H1 (cell line): ENCODE measurements around the gene HOTAIR. TPM values are rescaled to one million over a fixed set of nuclear protein-coding genes. Genes with fewer than 3 reads are reported as not detected.
A peak's percentile ranks its signal among the peaks of the same experiment; 100 is the strongest.

Source experiments
- CTCF ChIA-PET: fragments of 300-600 bp; sonication (Branson Sonifier 250); formaldehyde crosslinking; loops from one replicate; lab custom pipeline; 2021; ENCODE audit not compliant: partially characterized antibody; lab: Charles Lee
- POLR2A ChIA-PET: fragments of 300-600 bp; sonication (Branson Sonifier 250); formaldehyde crosslinking; loops from one replicate; lab custom pipeline; 2021; ENCODE audit warnings: inconsistent platforms; ENCODE audit not compliant: partially characterized antibody; lab: Charles Lee
- DNase-seq, 2 experiments: peaks; one replicate each; pipeline versions ENCODE4 v3.0.0 to v3.0.0-alpha.2; 2010 to 2022; ENCODE audit warnings: low spot score in 2 of 2, low read depth in 1 of 2, mixed read lengths in 1 of 2
- FAIRE-seq: peaks from 2 replicates; lab custom pipeline; 2011; peaks lifted over from hg19 to GRCh38; lab: Jason Lieb, UNC
- H2AFZ ChIP-seq: 2 replicates; pipeline ENCODE4 v1.8.1; 2012; ENCODE audit warnings: low read length, inconsistent platforms
- H2AK5ac ChIP-seq: 2 replicates; pipeline ENCODE4 v1.6.1; 2013; ENCODE audit warnings: low read depth, low read length
- H2BK120ac ChIP-seq: replicated peaks from 2 replicates; pipeline ENCODE3; 2013; ENCODE audit warnings: low read depth, low read length, inconsistent platforms
- H2BK12ac ChIP-seq: 2 replicates; pipeline ENCODE4 v1.6.1; 2013; ENCODE audit warnings: low read depth, low read length
- H2BK15ac ChIP-seq: 2 replicates; pipeline ENCODE4 v1.6.1; 2013; ENCODE audit warnings: low read length
- H2BK20ac ChIP-seq: 2 replicates; pipeline ENCODE4 v1.6.1; 2013; ENCODE audit warnings: low read length
- H2BK5ac ChIP-seq: 2 replicates; pipeline ENCODE4 v1.6.1; 2013; ENCODE audit warnings: low read depth, low read length
- H3K14ac ChIP-seq: 2 replicates; pipeline ENCODE4 v1.6.1; 2013; ENCODE audit warnings: inconsistent platforms; ENCODE audit not compliant: insufficient read length
- H3K18ac ChIP-seq: 2 replicates; pipeline ENCODE4 v1.6.1; 2013; ENCODE audit warnings: low read length; ENCODE audit errors: extremely low read depth
- H3K23ac ChIP-seq: 2 replicates; pipeline ENCODE4 v1.6.1; 2013; ENCODE audit warnings: inconsistent platforms; ENCODE audit not compliant: insufficient read length
- H3K23me2 ChIP-seq: 2 replicates; pipeline ENCODE4 v1.6.1; 2013; ENCODE audit warnings: low read depth, low read length
- H3K27ac ChIP-seq: 2 replicates; pipeline ENCODE4 v1.6.1; 2011; ENCODE audit warnings: low read depth, low read length, inconsistent platforms
- H3K27me3 ChIP-seq, 4 experiments: replicated peaks in 1 of 4; 1 replicate in 1 of 4; 2 replicates in 3 of 4; pipeline versions ENCODE4 v1.6.1 to v1.8.1; 2011 to 2013; ENCODE audit warnings: low read length in 3 of 4, mild to moderate bottlenecking in 3 of 4, inconsistent platforms in 2 of 4, mixed read lengths in 2 of 4, moderate library complexity in 1 of 4; ENCODE audit not compliant: control insufficient read depth in 3 of 4, insufficient read depth in 3 of 4; ENCODE audit errors: extremely low read depth in 1 of 4
- H3K36me3 ChIP-seq, 4 experiments: 2 replicates each; pipeline versions ENCODE4 v1.6.1 to v1.8.1; 2011 to 2013; ENCODE audit warnings: mild to moderate bottlenecking in 4 of 4, low read length in 3 of 4, moderate library complexity in 2 of 4, control low read depth in 1 of 4, inconsistent platforms in 1 of 4; ENCODE audit not compliant: insufficient read depth in 4 of 4, control insufficient read depth in 2 of 4
- H3K4ac ChIP-seq: replicated peaks from 2 replicates; pipeline ENCODE3; 2013; ENCODE audit warnings: low read length, low read depth, mixed read lengths, inconsistent platforms; ENCODE audit not compliant: insufficient read length
- H3K4me1 ChIP-seq, 4 experiments: replicated peaks in 1 of 4; 1 replicate in 1 of 4; 2 replicates in 3 of 4; pipeline versions ENCODE4 v1.6.1 to v1.8.1; 2011 to 2013; ENCODE audit warnings: low read length in 3 of 4, inconsistent platforms in 2 of 4, mixed read lengths in 1 of 4; ENCODE audit not compliant: insufficient read depth in 4 of 4, control insufficient read depth in 3 of 4
- H3K4me2 ChIP-seq, 2 experiments: 2 replicates each; pipeline versions ENCODE4 v1.6.1 to v1.8.1; 2011 to 2013; ENCODE audit warnings: low read depth in 2 of 2, low read length in 2 of 2, control low read depth in 1 of 2, inconsistent platforms in 1 of 2, mild to moderate bottlenecking in 1 of 2; ENCODE audit not compliant: insufficient read depth in 1 of 2
- H3K4me3 ChIP-seq, 4 experiments: fragments of 200-600, 300-600 bp in 1 of 4; sonication (generic), shearing (Covaris generic), sonication (Bioruptor Twin) in 1 of 4; 2 replicates each; pipeline versions ENCODE4 v1.5.1 to v1.8.1; 2011 to 2016; ENCODE audit warnings: low read length in 4 of 4, low read depth in 3 of 4, control low read depth in 2 of 4, inconsistent platforms in 2 of 4, mild to moderate bottlenecking in 2 of 4, mixed read lengths in 1 of 4, moderate library complexity in 1 of 4; ENCODE audit not compliant: insufficient read depth in 2 of 4; ENCODE audit errors: extremely low read depth in 1 of 4
- H3K56ac ChIP-seq: replicated peaks from 2 replicates; pipeline ENCODE3; 2013; ENCODE audit warnings: low read depth, mild to moderate bottlenecking, mixed read lengths, low read length, inconsistent platforms; ENCODE audit not compliant: insufficient read length
- H3K79me1 ChIP-seq: 2 replicates; pipeline ENCODE4 v1.6.1; 2013; ENCODE audit warnings: low read depth, low read length, control low read depth
- H3K79me2 ChIP-seq, 2 experiments: 2 replicates each; pipeline versions ENCODE4 v1.6.1 to v1.8.1; 2012 to 2013; ENCODE audit warnings: low read length in 2 of 2, mild to moderate bottlenecking in 2 of 2, inconsistent platforms in 1 of 2; ENCODE audit not compliant: insufficient read depth in 2 of 2, control insufficient read depth in 1 of 2
- H3K9ac ChIP-seq, 4 experiments: replicated peaks in 1 of 4; 1 replicate in 1 of 4; 2 replicates in 3 of 4; pipeline versions ENCODE4 v1.6.1 to v1.8.1; 2011 to 2013; ENCODE audit warnings: low read depth in 3 of 4, low read length in 3 of 4, control low read depth in 2 of 4, mild to moderate bottlenecking in 2 of 4, moderate library complexity in 2 of 4, inconsistent platforms in 1 of 4; ENCODE audit errors: extremely low read depth in 1 of 4
- H3K9me3 ChIP-seq, 2 experiments: 2 replicates each; pipeline versions ENCODE4 v1.6.1 to v1.8.1; 2012 to 2013; ENCODE audit warnings: mild to moderate bottlenecking in 2 of 2, moderate library complexity in 2 of 2, control low read depth in 1 of 2, inconsistent platforms in 1 of 2, low read depth in 1 of 2, low read length in 1 of 2, mixed read lengths in 1 of 2; ENCODE audit not compliant: insufficient read depth in 2 of 2
- H4K20me1 ChIP-seq, 2 experiments: replicated peaks in 1 of 2; 2 replicates each; pipeline versions ENCODE3 to v1.8.1; 2011 to 2013; ENCODE audit warnings: inconsistent platforms in 2 of 2, low read length in 2 of 2, mild to moderate bottlenecking in 1 of 2; ENCODE audit not compliant: insufficient read depth in 2 of 2, control insufficient read depth in 1 of 2
- H4K5ac ChIP-seq: 2 replicates; pipeline ENCODE4 v1.6.1; 2013; ENCODE audit warnings: low read length, low read depth, mixed read lengths, inconsistent platforms; ENCODE audit not compliant: insufficient read length
- H4K8ac ChIP-seq: 2 replicates; pipeline ENCODE4 v1.8.0; 2013; ENCODE audit warnings: mild to moderate bottlenecking, moderate library complexity, low read length, inconsistent platforms; ENCODE audit not compliant: insufficient read depth; ENCODE audit errors: extremely low read depth
- H4K91ac ChIP-seq: replicated peaks from 2 replicates; pipeline ENCODE3; 2013; ENCODE audit warnings: low read length, mixed read lengths, inconsistent platforms; ENCODE audit not compliant: insufficient read length
- ASH2L ChIP-seq: fragments of 200-600, 300-600 bp; sonication (generic); IDR thresholded peaks from one replicate; pipeline ENCODE4 v1.7.1; 2017; ENCODE audit warnings: low read length
- ATF2 ChIP-seq: IDR thresholded peaks from 2 replicates; pipeline ENCODE4 v1.6.1; 2012; ENCODE audit warnings: low read length, inconsistent platforms
- E2F6 ChIP-seq: IDR thresholded peaks from 2 replicates; pipeline ENCODE4 v1.6.1; 2012; ENCODE audit warnings: inconsistent platforms
- EGR1 ChIP-seq: IDR thresholded peaks from 2 replicates; pipeline ENCODE4 v1.6.1; 2011; ENCODE audit warnings: low read depth, low read length, borderline replicate concordance
- EP300 ChIP-seq, 2 experiments: IDR thresholded peaks; 1 replicate in 1 of 2; 2 replicates in 1 of 2; pipeline ENCODE4 v1.6.1; 2011 to 2012; ENCODE audit warnings: low read depth in 2 of 2, low read length in 2 of 2, mild to moderate bottlenecking in 2 of 2, borderline replicate concordance in 1 of 2, inconsistent platforms in 1 of 2, moderate library complexity in 1 of 2
- HDAC2 ChIP-seq, 2 experiments: fragments of 300-600 bp in 1 of 2; sonication (generic) in 1 of 2; IDR thresholded peaks; 2 replicates each; pipeline ENCODE4 v1.6.1; 2011 to 2012; ENCODE audit warnings: low read depth in 2 of 2, low read length in 2 of 2, mild to moderate bottlenecking in 2 of 2, moderate library complexity in 2 of 2, borderline replicate concordance in 1 of 2, inconsistent platforms in 1 of 2
- NRF1 ChIP-seq: IDR thresholded peaks from 2 replicates; pipeline ENCODE4 v1.6.1; 2011; ENCODE audit warnings: mild to moderate bottlenecking, low read depth, low read length, improper control_type of control experiment
- PHF8 ChIP-seq: fragments of 200-600 bp; sonication (generic); conservative IDR thresholded peaks from 2 replicates; pipeline ENCODE4 v1.7.1; 2012; ENCODE audit warnings: low read depth, mild to moderate bottlenecking, inconsistent platforms, low read length, moderate library complexity
- SIRT6 ChIP-seq: IDR thresholded peaks from one replicate; pipeline ENCODE4 v1.7.1; 2012; ENCODE audit warnings: low read length, inconsistent platforms
- ZNF274 ChIP-seq: IDR thresholded peaks from 2 replicates; pipeline ENCODE4 v1.7.0; 2012; ENCODE audit warnings: low read length, borderline replicate concordance; ENCODE audit errors: extremely low read depth
- WGBS, 2 experiments: shearing (Covaris generic) in 1 of 2; methylation state at CpG; one replicate each; pipeline versions ENCODE4 v1.1.6 to v1.1.7; 2013 to 2015; ENCODE audit warnings: low lambda C conversion rate in 2 of 2, mixed read lengths in 2 of 2, inconsistent platforms in 1 of 2, low coverage in 1 of 2, missing lambda C conversion rate in 1 of 2; ENCODE audit not compliant: insufficient replicate concordance in 2 of 2, insufficient coverage in 1 of 2, insufficient read length in 1 of 2; ENCODE audit errors: extremely low coverage in 1 of 2, missing lambda C conversion rate in 1 of 2; 5-methylcytosine and 5-hydroxymethylcytosine counted together
- polyA plus RNA-seq, 7 experiments: library from polyadenylated mRNA; depleted of rRNA in 3 of 7; stranded (reverse) in 5 of 7; unstranded in 2 of 7; fragments of >200 nt in 5 of 7; fragments of 200-250 nt in 2 of 7; gene quantifications; 1 replicate in 5 of 7; 2 replicates in 1 of 7; 4 replicates in 1 of 7; pipeline versions ENCODE4 v1.2.1 to v1.2.3, GENCODE V29; 2011 to 2013; ENCODE audit warnings: missing spikeins in 2 of 7, mixed read lengths in 2 of 7
- total RNA-seq: library from RNA; stranded (reverse); fragmentation: NEBNext Ultra II Directional; extraction: Animal tissue kit (Norgen Biotek cat#: 25700); gene quantifications from 2 replicates; pipeline ENCODE4 v1.2.1, GENCODE V29; 2021

The HOTAIR gene
- total and polyA plus RNA-seq, 2 of the 8 experiments (the other 6 are each of a cell fraction or from before 2014, with no cell fraction given) = not detected

DNA sequence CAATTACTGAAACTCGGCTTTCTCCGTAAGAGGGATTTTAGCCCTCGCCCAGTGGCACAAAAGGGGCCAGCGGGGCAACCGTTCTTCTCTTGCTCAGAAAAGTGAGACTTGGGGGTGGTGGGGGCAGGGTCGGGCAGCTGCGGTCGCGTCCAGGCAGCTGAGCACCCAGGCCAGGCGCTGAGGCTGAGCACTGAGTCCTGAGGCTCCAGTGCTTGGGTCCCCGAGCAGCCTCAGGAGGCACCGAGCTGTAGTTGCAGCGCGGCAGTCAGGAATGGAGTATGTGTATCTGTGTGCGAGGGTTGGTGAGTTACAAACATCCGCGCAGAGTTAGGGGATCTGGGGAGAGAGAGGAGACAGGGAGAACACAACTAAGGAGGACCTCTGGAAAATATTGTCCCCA lies 49.4 kb upstream of the HOTAIR start:
- peak overlapping the region; percentile 53; the same call in 1 of the 2 replicates for H2AK5ac ChIP-seq
- 0 out of 2 replicates have a peak overlapping the region, but pooled peaks have one; percentile 10 for H2BK15ac ChIP-seq
- FAIRE-seq (no peak), DNase-seq (no peak)
- peaks cover 14 to 30% of the 10 kb centered on the region in 2 experiments for H4K20me1 ChIP-seq
- H3K27me3 ChIP-seq = peaks cover 97 to 100% (median 100%) of the 10 kb centered on the region in 4 experiments
- no peak overlapping the region for H3K4ac ChIP-seq
- H3K23ac ChIP-seq = no peak overlapping the region
- H3K27ac ChIP-seq = no peak overlapping the region
- H2BK20ac ChIP-seq = no peak overlapping the region
- no peak overlapping the region for H2BK120ac ChIP-seq
- H3K14ac ChIP-seq = no peak overlapping the region
- no peak overlapping the region for H4K8ac ChIP-seq
- no peak overlapping the region for H2BK5ac ChIP-seq
- H3K9me3 ChIP-seq = no peaks in the 10 kb centered on the region
- no peak overlapping the region for H3K4me2 ChIP-seq
- no peak overlapping the region for H3K18ac ChIP-seq
- ChIA-PET POLR2A (interaction anchor here (0.8 to 1.4 kb wide), 5 partner anchors 10 to 39 kb away, joined by 3 read pairs; partner anchors contain the start of gene HOXC10), CTCF (interaction anchor here (0.8 to 12.5 kb wide), 23 partner anchors 9 to 354 kb away, joined by 3 to 172 read pairs (median 5); partner anchors contain the start of genes HOXC10, HOXC4, HOXC5 and HOXC8)
- peaks cover 0 to 6% (median under 1%) of the 10 kb centered on the region in 4 experiments; a peak in 3 of 7 replicates for H3K4me1 ChIP-seq
- no peak overlapping the region for H3K56ac ChIP-seq
- no peaks in the 10 kb centered on the region; a peak in 1 of 8 replicates for H3K36me3 ChIP-seq
- no peak overlapping the region for H4K91ac ChIP-seq
- no peak overlapping the region for H2BK12ac ChIP-seq
- 7% methylated on average over 17 of the region's 17 CpGs; no CpG with 5 or more reads in 1 of the 2 experiments for WGBS, 2 experiments
- no peak overlapping the region for H3K4me3 ChIP-seq
- H4K5ac ChIP-seq = no peak overlapping the region
- no peak overlapping the region for H2AFZ ChIP-seq
- H3K23me2 ChIP-seq = no peaks in the 10 kb centered on the region; the same call in 1 of the 2 replicates
- H3K79me2 ChIP-seq = no peaks in the 10 kb centered on the region
- H3K9ac ChIP-seq = no peak overlapping the region
- no peaks in the 10 kb centered on the region for H3K79me1 ChIP-seq
- TF ChIP-seq ASH2L = no peak
- no peak for TF ChIP-seq PHF8
- TF ChIP-seq ZNF274 = no peak
- no peak for TF ChIP-seq HDAC2 (IDR thresholded peaks at IDR 0.05; ENCODE audit: borderline replicate concordance in 1 of 2, low read depth in 2 of 2, low read length in 2 of 2)
- TF ChIP-seq EP300 (IDR thresholded peaks at IDR 0.05; ENCODE audit: borderline replicate concordance in 1 of 2, low read depth in 2 of 2, low read length in 2 of 2) = no peak
- no peak for TF ChIP-seq EGR1
- no peak for TF ChIP-seq NRF1
- TF ChIP-seq SIRT6 = no peak
- no peak for TF ChIP-seq E2F6
- TF ChIP-seq ATF2 = no peak
